A673 (cell line): Measurements from ENCODE around the gene SPECC1L. TPM values are rescaled to one million over a fixed set of nuclear protein-coding genes. Genes with fewer than 3 reads are reported as not detected.

Experiments used
- BruUV-seq: library from RNA; stranded (reverse); fragments of 400-500 nt; replicated peaks from 2 replicates; lab custom pipeline; 2021; lab: Mats Ljungman, UMichigan
- CTCF ChIA-PET: fragments of 300-600 bp; sonication (Branson Sonifier 250); formaldehyde crosslinking; loops from one replicate; lab custom pipeline; 2022; ENCODE audit warnings: antibody characterized with exemption; lab: Charles Lee
- POLR2A ChIA-PET: fragments of 300-600 bp; sonication (Branson Sonifier 250); formaldehyde crosslinking; loops from one replicate; lab custom pipeline; 2022; ENCODE audit warnings: antibody characterized with exemption; ENCODE audit not compliant: low non-redundant PET; lab: Charles Lee
- DNase-seq: peaks from one replicate; pipeline ENCODE4 v3.0.0-alpha.2; 2015; ENCODE audit warnings: low spot score
- H3K27ac ChIP-seq: fragments of 200-600 bp; sonication (generic); 2 replicates; pipeline ENCODE4 v1.5.1; 2016; ENCODE audit warnings: mixed run types, low read depth, mild to moderate bottlenecking, mixed read lengths, antibody characterized with exemption, low read length; ENCODE audit not compliant: poor library complexity, severe bottlenecking
- H3K27me3 ChIP-seq: fragments of 200-600 bp; sonication (generic); replicated peaks from 2 replicates; pipeline ENCODE4 v1.6.1; 2017; ENCODE audit warnings: mixed run types, low read depth, mild to moderate bottlenecking, mixed read lengths, antibody characterized with exemption, low read length; ENCODE audit not compliant: insufficient read depth, poor library complexity
- H3K36me3 ChIP-seq: fragments of 200-600 bp; sonication (generic); 2 replicates; pipeline ENCODE4 v1.6.1; 2016; ENCODE audit warnings: mixed run types, mild to moderate bottlenecking, mixed read lengths, antibody characterized with exemption, low read length; ENCODE audit not compliant: insufficient read depth, poor library complexity, severe bottlenecking
- H3K4me1 ChIP-seq: fragments of 200-600 bp; sonication (generic); 2 replicates; pipeline ENCODE4 v1.6.1; 2017; ENCODE audit warnings: mixed run types, mild to moderate bottlenecking, mixed read lengths, antibody characterized with exemption, low read length; ENCODE audit not compliant: insufficient read depth, poor library complexity, severe bottlenecking
- H3K4me3 ChIP-seq: fragments of 200-600 bp; sonication (generic); 2 replicates; pipeline ENCODE4 v1.5.1; 2016; ENCODE audit warnings: low read depth, mixed run types, mild to moderate bottlenecking, mixed read lengths, low read length; ENCODE audit not compliant: poor library complexity, severe bottlenecking
- H3K9me3 ChIP-seq: fragments of 200-600 bp; sonication (generic); 2 replicates; pipeline ENCODE4 v1.6.1; 2016; ENCODE audit warnings: mixed run types, low read depth, mild to moderate bottlenecking, mixed read lengths, antibody characterized with exemption, low read length; ENCODE audit not compliant: poor library complexity, severe bottlenecking
- EZH2 ChIP-seq: fragments of 200-600 bp; sonication (generic); IDR thresholded peaks from 2 replicates; pipeline ENCODE4 v1.6.1; 2017; ENCODE audit warnings: borderline replicate concordance, low read depth, mild to moderate bottlenecking, mixed read lengths, antibody characterized with exemption, low read length; ENCODE audit not compliant: poor library complexity, severe bottlenecking
- intact Hi-C: fragments of 100-400 bp; cut with micrococcal nuclease; formaldehyde crosslinking; loops from one replicate; pipeline ENCODE4 v1.10.0; 2022; ENCODE audit not compliant: unreplicated experiment
- total RNA-seq: library from RNA; stranded (reverse); gene quantifications from 2 replicates; pipeline ENCODE4 v1.2.3, GENCODE V29; 2021
- TF ChIP-seq, protein P1 (sequence below): fragments of 300-800, 200-600 bp; sonication (generic); conservative IDR thresholded peaks from 2 replicates; pipeline ENCODE4 v1.5.1; 2017; ENCODE audit warnings: low read depth, mild to moderate bottlenecking, antibody characterized with exemption, low read length, moderate library complexity, mixed read lengths

Gene SPECC1L
- total RNA-seq, 1 experiment from 2014 or later = 56.7 TPM

- Histone ChIP-seq H3K27ac (no peak overlapping the region), H3K9me3 (no peaks in the 10 kb centered on the region), H3K36me3 (no peaks in the 10 kb centered on the region), H3K4me1 (no peaks in the 10 kb centered on the region), H3K4me3 (no peak overlapping the region), H3K27me3 (no peaks in the 10 kb centered on the region)
- POLR2A ChIA-PET = no interaction called here
- TF ChIP-seq, protein P1, sequence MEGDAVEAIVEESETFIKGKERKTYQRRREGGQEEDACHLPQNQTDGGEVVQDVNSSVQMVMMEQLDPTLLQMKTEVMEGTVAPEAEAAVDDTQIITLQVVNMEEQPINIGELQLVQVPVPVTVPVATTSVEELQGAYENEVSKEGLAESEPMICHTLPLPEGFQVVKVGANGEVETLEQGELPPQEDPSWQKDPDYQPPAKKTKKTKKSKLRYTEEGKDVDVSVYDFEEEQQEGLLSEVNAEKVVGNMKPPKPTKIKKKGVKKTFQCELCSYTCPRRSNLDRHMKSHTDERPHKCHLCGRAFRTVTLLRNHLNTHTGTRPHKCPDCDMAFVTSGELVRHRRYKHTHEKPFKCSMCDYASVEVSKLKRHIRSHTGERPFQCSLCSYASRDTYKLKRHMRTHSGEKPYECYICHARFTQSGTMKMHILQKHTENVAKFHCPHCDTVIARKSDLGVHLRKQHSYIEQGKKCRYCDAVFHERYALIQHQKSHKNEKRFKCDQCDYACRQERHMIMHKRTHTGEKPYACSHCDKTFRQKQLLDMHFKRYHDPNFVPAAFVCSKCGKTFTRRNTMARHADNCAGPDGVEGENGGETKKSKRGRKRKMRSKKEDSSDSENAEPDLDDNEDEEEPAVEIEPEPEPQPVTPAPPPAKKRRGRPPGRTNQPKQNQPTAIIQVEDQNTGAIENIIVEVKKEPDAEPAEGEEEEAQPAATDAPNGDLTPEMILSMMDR = no peak
- no peak for TF ChIP-seq EZH2
- CTCF ChIA-PET = no interaction called here
- no TSS peak for BruUV-seq
- intact Hi-C loops = no loop called here
- no peak for DNase-seq
Observed at GRCh38 chr22:24233235-24233634, 37.4 kb upstream of the SPECC1L start.

DNA sequence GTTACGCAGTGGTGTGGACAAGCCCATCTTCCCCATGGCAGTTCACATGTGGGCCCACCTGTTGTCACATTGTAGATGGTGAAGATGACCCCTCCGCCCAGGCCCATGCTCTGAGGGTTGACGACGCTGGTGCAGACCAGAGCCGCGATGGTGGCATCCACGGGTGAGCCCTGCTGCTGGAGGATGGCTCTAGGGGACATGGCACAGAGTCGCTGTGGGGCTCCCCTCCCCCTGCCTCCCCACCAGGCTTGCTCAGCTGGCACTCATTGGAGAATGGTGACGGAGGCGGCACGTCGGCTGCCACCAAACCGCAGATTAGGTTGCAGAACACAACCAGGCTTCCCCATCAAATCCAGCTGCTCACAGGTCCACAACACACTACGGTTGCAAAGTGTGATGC lies 36.8 kb upstream of the SPECC1L start:
- ChIA-PET CTCF (no interaction called here), POLR2A (no interaction called here)
- Histone ChIP-seq H3K36me3 (no peaks in the 10 kb centered on the region), H3K27ac (no peak overlapping the region), H3K4me3 (no peak overlapping the region), H3K27me3 (no peaks in the 10 kb centered on the region), H3K4me1 (no peaks in the 10 kb centered on the region), H3K9me3 (no peaks in the 10 kb centered on the region)
- BruUV-seq = no TSS peak
- intact Hi-C loops = no loop called here
- TF ChIP-seq, protein P1 = no peak
- no peak for TF ChIP-seq EZH2
- DNase-seq = no peak

DNA sequence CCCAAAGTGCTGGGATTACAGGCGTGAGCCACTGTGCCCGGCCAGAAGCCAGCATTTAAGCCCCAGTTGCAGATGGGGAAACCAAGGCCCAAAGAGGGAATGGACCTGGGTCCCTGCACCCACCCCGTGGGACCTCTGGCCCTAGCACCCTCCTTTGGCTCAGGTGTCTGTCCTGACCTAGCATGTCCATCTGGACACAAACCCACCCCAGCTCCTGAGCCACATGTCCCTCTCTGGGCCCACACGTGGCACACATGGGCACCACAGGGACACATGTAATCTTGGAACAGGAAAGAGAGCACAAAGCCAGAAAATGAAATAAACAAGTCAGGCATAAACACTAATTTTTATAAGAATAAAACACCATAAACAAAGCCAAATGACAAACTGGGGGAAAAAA lies 35.3 kb upstream of the SPECC1L start:
- ChIA-PET POLR2A (no interaction called here), CTCF (no interaction called here)
- intact Hi-C loops = no loop called here
- Histone ChIP-seq H3K27ac (no peak overlapping the region), H3K36me3 (no peaks in the 10 kb centered on the region), H3K27me3 (no peaks in the 10 kb centered on the region), H3K4me3 (no peak overlapping the region), H3K9me3 (no peaks in the 10 kb centered on the region), H3K4me1 (no peaks in the 10 kb centered on the region)
- BruUV-seq = no TSS peak
- DNase-seq = no peak
- TF ChIP-seq EZH2 = no peak
- TF ChIP-seq, protein P1 = no peak
